Measurements from ENCODE around the gene UBE2J1. TPM values are rescaled to one million over a fixed set of nuclear protein-coding genes. Genes with fewer than 3 reads are reported as not detected.
A peak's percentile ranks its signal among the peaks of the same experiment; 100 is the strongest.
"Not testable (repeated sequence)": the region's sequence is repeated elsewhere in the genome, so short reads cannot be mapped to it uniquely, and the experiment has no call there.

The UBE2J1 gene
- total RNA-seq: 10 to 100 TPM; 40.0 to 50.2 (median 42.2) TPM
- long read RNA-seq, donor 1, full-length matches to known transcripts: 48 of 58 reads
- long read RNA-seq, donor 1, partial matches to known transcripts: 3 of 58 reads
- long read RNA-seq, donor 1, other reads (novel, unspliced or antisense): 7 of 58 reads
- long read RNA-seq, donor 2, full-length matches to known transcripts: 19 of 29 reads
- long read RNA-seq, donor 2, partial matches to known transcripts: 2 of 29 reads
- long read RNA-seq, donor 2, other reads (novel, unspliced or antisense): 8 of 29 reads

- Histone ChIP-seq H3K4me1 (ENCODE audit: low read depth) (peaks cover 8% of the 10 kb centered on the region), H3K4me3 (peak within 1 kb of the TSS; percentile 83), H3K36me3 (ENCODE audit: low read depth) (no peaks in the 10 kb centered on the region), H3K9me3 (no peaks in the 10 kb centered on the region)
- intact Hi-C loops (cut with DNase I, micrococcal nuclease): no loop called here
- DNase-seq (peak; percentile 95 to 97 (median 96)), ATAC-seq (peak; percentile 96)
- no peak for TF ChIP-seq CTCF (IDR thresholded peaks at IDR 0.05)
These were observed at the start of gene UBE2J1 for GRCh38 chr6:89352278-89353117. Gene UBE2J1, minus strand, starts transcription at chr6:89352722. Its CDS starts 153 bp downstream, at chr6:89352569.

- intact Hi-C loops (cut with DNase I, micrococcal nuclease): no loop called here
- Histone ChIP-seq H3K4me1 (ENCODE audit: low read depth) (no peaks in the 10 kb centered on the region), H3K36me3 (ENCODE audit: low read depth) (no peaks in the 10 kb centered on the region), H3K4me3 (no peak overlapping the region), H3K9me3 (no peaks in the 10 kb centered on the region)
- DNase-seq: no peak
- no peak for ATAC-seq
- TF ChIP-seq CTCF (IDR thresholded peaks at IDR 0.05): no peak
These were observed 48.4 kb upstream of the UBE2J1 start for GRCh38 chr6:89400912-89401399.

GRCh38 chr6:89400050-89400449, 47.5 kb upstream of the UBE2J1 start:
- intact Hi-C loops (cut with DNase I, micrococcal nuclease): no loop called here
- no peaks in the 10 kb centered on the region for H3K36me3 ChIP-seq (ENCODE audit: low read depth)

GRCh38 chr6:89398762-89399525, 46.4 kb upstream of the UBE2J1 start:
- no peak overlapping the region for H3K4me3 ChIP-seq
- intact Hi-C loops (cut with DNase I, micrococcal nuclease): no loop called here
- ATAC-seq: no peak
- H3K4me1 ChIP-seq (ENCODE audit: low read depth): no peaks in the 10 kb centered on the region
- no peak for TF ChIP-seq CTCF (IDR thresholded peaks at IDR 0.05)
- no peak for DNase-seq
- no peaks in the 10 kb centered on the region for H3K36me3 ChIP-seq (ENCODE audit: low read depth)
- H3K9me3 ChIP-seq: no peaks in the 10 kb centered on the region

More at GRCh38 chr6:89400050-89400449, 47.5 kb upstream of the UBE2J1 start:
- Histone ChIP-seq H3K4me1 (ENCODE audit: low read depth) (no peaks in the 10 kb centered on the region), H3K9me3 (no peaks in the 10 kb centered on the region), H3K4me3 (no peak overlapping the region)
- TF ChIP-seq CTCF (IDR thresholded peaks at IDR 0.05): no peak
- ATAC-seq (no peak), DNase-seq (no peak)

- H3K9me3 ChIP-seq; ATAC-seq; H3K4me1 ChIP-seq (ENCODE audit: low read depth); H3K4me3 ChIP-seq; H3K36me3 ChIP-seq (ENCODE audit: low read depth); intact Hi-C loops (cut with DNase I, micrococcal nuclease); DNase-seq: not testable (repeated sequence)
These were observed 45.4 kb upstream of the UBE2J1 start for GRCh38 chr6:89397884-89398283.
